ENCODE data around the gene UBE2U. TPM values are rescaled to one million over a fixed set of nuclear protein-coding genes. Genes with fewer than 3 reads are reported as not detected.
"Not testable (repeated sequence)": the region's sequence is repeated elsewhere in the genome, so short reads cannot be mapped to it uniquely, and the experiment has no call there.

UBE2U gene
- total RNA-seq, 1 donor from 2014 or later = not detected

DNA sequence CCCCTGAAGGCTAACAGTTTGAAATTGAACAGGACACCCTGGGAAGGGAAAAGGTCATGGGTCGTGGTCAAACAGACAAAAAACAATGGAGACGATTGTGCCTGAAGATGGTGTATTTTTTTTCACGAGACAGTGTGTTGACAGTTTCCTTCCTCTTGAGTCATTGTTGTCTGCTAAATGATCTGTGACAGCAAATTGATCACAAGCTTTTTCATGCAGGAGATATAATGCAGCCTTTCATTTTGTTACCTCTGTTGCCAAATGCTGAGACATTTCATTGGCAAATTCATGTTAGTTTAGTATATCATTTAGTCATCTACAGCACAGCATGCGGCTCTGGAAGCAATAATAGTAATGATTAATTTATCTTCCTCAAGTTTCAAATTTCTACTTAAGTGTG lies 27.7 kb downstream of the UBE2U start:
- DNase-seq (ENCODE audit: extremely low spot score, unreplicated experiment) = no peak
- H3K9me3 Mint-ChIP-seq = no peaks in the 10 kb centered on the region

GRCh38 chr1:64231654-64232053 lies 28.2 kb downstream of the UBE2U start:
- Mint-ChIP-seq H3K36me3 (no peaks in the 10 kb centered on the region), H3K27me3 (peaks cover 12% of the 10 kb centered on the region), H3K4me3 (no peak overlapping the region), H3K9me3 (no peaks in the 10 kb centered on the region), H3K27ac (no peak overlapping the region), H3K4me1 (ENCODE audit: unreplicated experiment) (peaks cover 23% of the 10 kb centered on the region)
- TF ChIP-seq, protein P1, sequence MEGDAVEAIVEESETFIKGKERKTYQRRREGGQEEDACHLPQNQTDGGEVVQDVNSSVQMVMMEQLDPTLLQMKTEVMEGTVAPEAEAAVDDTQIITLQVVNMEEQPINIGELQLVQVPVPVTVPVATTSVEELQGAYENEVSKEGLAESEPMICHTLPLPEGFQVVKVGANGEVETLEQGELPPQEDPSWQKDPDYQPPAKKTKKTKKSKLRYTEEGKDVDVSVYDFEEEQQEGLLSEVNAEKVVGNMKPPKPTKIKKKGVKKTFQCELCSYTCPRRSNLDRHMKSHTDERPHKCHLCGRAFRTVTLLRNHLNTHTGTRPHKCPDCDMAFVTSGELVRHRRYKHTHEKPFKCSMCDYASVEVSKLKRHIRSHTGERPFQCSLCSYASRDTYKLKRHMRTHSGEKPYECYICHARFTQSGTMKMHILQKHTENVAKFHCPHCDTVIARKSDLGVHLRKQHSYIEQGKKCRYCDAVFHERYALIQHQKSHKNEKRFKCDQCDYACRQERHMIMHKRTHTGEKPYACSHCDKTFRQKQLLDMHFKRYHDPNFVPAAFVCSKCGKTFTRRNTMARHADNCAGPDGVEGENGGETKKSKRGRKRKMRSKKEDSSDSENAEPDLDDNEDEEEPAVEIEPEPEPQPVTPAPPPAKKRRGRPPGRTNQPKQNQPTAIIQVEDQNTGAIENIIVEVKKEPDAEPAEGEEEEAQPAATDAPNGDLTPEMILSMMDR (conservative IDR thresholded peaks at IDR 0.05) = no peak
- DNase-seq (ENCODE audit: extremely low spot score, unreplicated experiment) = no peak

More for the DNA sequence above, 27.7 kb downstream of the UBE2U start:
- Mint-ChIP-seq H3K4me1 (ENCODE audit: unreplicated experiment) (peaks cover 23% of the 10 kb centered on the region), H3K27me3 (peaks cover 12% of the 10 kb centered on the region), H3K36me3 (no peaks in the 10 kb centered on the region), H3K4me3 (no peak overlapping the region), H3K27ac (no peak overlapping the region)
- TF ChIP-seq, protein P1 (conservative IDR thresholded peaks at IDR 0.05) = no peak

DNA sequence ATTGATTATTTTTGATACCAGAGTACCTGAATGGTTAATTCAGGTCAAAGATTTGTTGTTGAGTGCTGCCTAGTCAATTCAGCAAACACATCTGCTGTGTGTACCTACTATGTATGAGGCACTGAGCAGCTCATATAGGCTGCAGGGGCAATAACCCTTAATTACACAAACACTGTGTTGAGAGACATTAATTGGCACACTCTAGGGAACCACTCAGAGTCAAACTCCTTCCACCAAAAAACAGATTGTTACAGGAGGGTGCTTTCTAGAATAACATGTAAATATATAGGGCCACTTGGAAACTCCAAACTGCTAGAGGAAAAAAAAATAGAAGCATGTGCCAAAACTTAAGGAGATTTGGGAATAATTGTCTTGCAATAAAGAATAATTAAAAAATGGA lies 31.3 kb downstream of the UBE2U start:
- Mint-ChIP-seq H3K4me3 (no peak overlapping the region), H3K27ac (no peak overlapping the region), H3K27me3 (peaks cover 12% of the 10 kb centered on the region), H3K36me3 (no peaks in the 10 kb centered on the region), H3K9me3 (no peaks in the 10 kb centered on the region), H3K4me1 (ENCODE audit: unreplicated experiment) (peaks cover 21% of the 10 kb centered on the region)
- TF ChIP-seq, protein P1 (conservative IDR thresholded peaks at IDR 0.05) = no peak
- DNase-seq (ENCODE audit: extremely low spot score, unreplicated experiment) = no peak

GRCh38 chr1:64235181-64235580 lies 31.8 kb downstream of the UBE2U start:
- DNase-seq (ENCODE audit: extremely low spot score, unreplicated experiment) = no peak
- peaks cover 9% of the 10 kb centered on the region for H3K27me3 Mint-ChIP-seq
- no peaks in the 10 kb centered on the region for H3K9me3 Mint-ChIP-seq
- TF ChIP-seq, protein P1 (conservative IDR thresholded peaks at IDR 0.05) = no peak
- peaks cover 16% of the 10 kb centered on the region for H3K4me1 Mint-ChIP-seq (ENCODE audit: unreplicated experiment)
- H3K36me3 Mint-ChIP-seq = no peaks in the 10 kb centered on the region
- no peak overlapping the region for H3K4me3 Mint-ChIP-seq
- H3K27ac Mint-ChIP-seq = no peak overlapping the region

- no peak overlapping the region for H3K4me3 Mint-ChIP-seq
- H3K4me1 Mint-ChIP-seq (ENCODE audit: unreplicated experiment) = peaks cover 10% of the 10 kb centered on the region
- TF ChIP-seq, protein P1 (conservative IDR thresholded peaks at IDR 0.05) = no peak
- H3K36me3 Mint-ChIP-seq = no peaks in the 10 kb centered on the region
- no peaks in the 10 kb centered on the region for H3K9me3 Mint-ChIP-seq
- no peak for DNase-seq (ENCODE audit: extremely low spot score, unreplicated experiment)
- no peak overlapping the region for H3K27ac Mint-ChIP-seq
- H3K27me3 Mint-ChIP-seq = peaks cover 6% of the 10 kb centered on the region
Observed at GRCh38 chr1:64235910-64236309, 32.5 kb downstream of the UBE2U start.

DNA sequence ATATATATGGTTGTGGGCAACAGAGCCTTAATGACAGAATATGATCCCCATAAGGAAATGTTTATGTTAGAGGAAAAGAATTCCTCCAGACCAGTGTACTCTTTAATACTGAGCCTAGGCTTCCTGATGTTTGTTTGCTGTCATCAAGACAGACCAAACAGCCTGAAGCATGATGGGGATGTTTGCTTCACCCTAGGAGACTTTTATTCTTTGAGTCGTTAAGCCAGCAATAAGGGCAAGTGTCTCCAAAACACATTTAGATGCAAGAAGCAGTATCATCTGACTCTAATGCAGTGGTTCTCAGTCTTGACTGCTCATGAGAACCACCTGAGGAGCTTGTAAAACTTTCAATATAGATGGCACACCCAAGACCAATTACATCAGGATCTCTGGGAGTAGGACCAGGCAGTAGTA lies 33.1 kb downstream of the UBE2U start:
- Mint-ChIP-seq H3K27me3 (peaks cover 6% of the 10 kb centered on the region), H3K4me3 (no peak overlapping the region)

GRCh38 chr1:64239519-64239918 lies 36.1 kb downstream of the UBE2U start:
- H3K27me3 Mint-ChIP-seq; H3K9me3 Mint-ChIP-seq; H3K27ac Mint-ChIP-seq; H3K4me3 Mint-ChIP-seq; DNase-seq (ENCODE audit: extremely low spot score, unreplicated experiment); H3K36me3 Mint-ChIP-seq: not testable (repeated sequence)
- H3K4me1 Mint-ChIP-seq (ENCODE audit: unreplicated experiment) = peaks cover 12% of the 10 kb centered on the region

More for the DNA sequence above, 33.1 kb downstream of the UBE2U start:
- TF ChIP-seq, protein P1 (conservative IDR thresholded peaks at IDR 0.05) = no peak
- no peak for DNase-seq (ENCODE audit: extremely low spot score, unreplicated experiment)
- no peak overlapping the region for H3K27ac Mint-ChIP-seq
- H3K9me3 Mint-ChIP-seq = no peaks in the 10 kb centered on the region
- H3K36me3 Mint-ChIP-seq = no peaks in the 10 kb centered on the region
- H3K4me1 Mint-ChIP-seq (ENCODE audit: unreplicated experiment) = peaks cover 5% of the 10 kb centered on the region

All from type B pancreatic cell (in vitro differentiated cells).